ENCODE data around the gene DBT. TPM values are rescaled to one million over a fixed set of nuclear protein-coding genes. Genes with fewer than 3 reads are reported as not detected.

The DBT gene
- total and polyA plus RNA-seq, 2 of the 8 experiments (the other 6 are each of a cell fraction or from before 2014, with no cell fraction given): 3.3 to 24.6 TPM

- no peak for TF ChIP-seq TAF1 (IDR thresholded peaks at IDR 0.05; ENCODE audit: low read depth, low read length)
Observed at GRCh38 chr1:100137602-100138001, 112.0 kb downstream of the DBT start (continued).

MicroRNAs within 50 kb of the gene (microRNA counts, 767-probe panel; counts per million panel counts)
- microRNA hsa-miR-553: 879 counts per million, percentile 95 among the panel's probes with 10 or more counts

Small RNAs within 50 kb of the gene (microRNA-seq; reads per million reads assigned to microRNA genes)
- 0 reads per million in 2 experiments for gene MIR553 (ENCODE audit: borderline microRNAs expressed in 2 of 2, borderline number of aligned reads in 2 of 2, borderline replicate concordance in 1 of 2)

Small RNAs within 50 kb of the gene (small RNA-seq; reads per million reads assigned to genes)
- gene AL445928.1 (ENCODE audit: insufficient read depth) (not detected), gene MIR553 (ENCODE audit: insufficient read depth) (not detected), gene RPL23AP90 (ENCODE audit: insufficient read depth) (not detected)

Other genes starting within 250 kb of the DBT start
- gene SASS6, start 116.9 kb downstream of the DBT start, total RNA-seq (2021; fragmentation: NEBNext Ultra II Directional; extraction: Animal tissue kit (Norgen Biotek cat#: 25700)): 13.1 and 13.8 TPM in 2 replicates
- 0.72 and 1.2 TPM in 2 replicates for gene SASS6, start 116.9 kb downstream of the DBT start, polyA plus RNA-seq (2011; rRNA removed)
- gene TRMT13, start 116.7 kb downstream of the DBT start, total RNA-seq (2021; fragmentation: NEBNext Ultra II Directional; extraction: Animal tissue kit (Norgen Biotek cat#: 25700)): 11.9 and 14.8 TPM in 2 replicates
- gene TRMT13, start 116.7 kb downstream of the DBT start, polyA plus RNA-seq (2011; rRNA removed): 1.8 and 3.6 TPM in 2 replicates
- gene LRRC39, start 71.6 kb downstream of the DBT start, total RNA-seq (2021; fragmentation: NEBNext Ultra II Directional; extraction: Animal tissue kit (Norgen Biotek cat#: 25700)): 0.38 and 0.39 TPM in 2 replicates
- 0.09 and 0.33 TPM in 2 replicates for gene LRRC39, start 71.6 kb downstream of the DBT start, polyA plus RNA-seq (2011; rRNA removed)
- 31.6 and 31.8 TPM in 2 replicates for gene RTCA, start 16.4 kb upstream of the DBT start, total RNA-seq (2021; fragmentation: NEBNext Ultra II Directional; extraction: Animal tissue kit (Norgen Biotek cat#: 25700))
- gene RTCA, start 16.4 kb upstream of the DBT start, polyA plus RNA-seq (2011; rRNA removed): 10.7 and 13.8 TPM in 2 replicates
- 8.9 TPM in 2 replicates for gene CDC14A, start 102.7 kb upstream of the DBT start, total RNA-seq (2021; fragmentation: NEBNext Ultra II Directional; extraction: Animal tissue kit (Norgen Biotek cat#: 25700))
- 2.6 and 3.2 TPM in 2 replicates for gene CDC14A, start 102.7 kb upstream of the DBT start, polyA plus RNA-seq (2011; rRNA removed)

All from H1 (cell line).